T-helper 2 cell treated with Interferon-gamma antibody and Interleukin-4, amounts not matched to agents 100 ng/mL and 5 ng/mL, for 36 hours (primary cell): ENCODE results near the gene PITX1. TPM values are rescaled to one million over a fixed set of nuclear protein-coding genes. Genes with fewer than 3 reads are reported as not detected.
"Not testable (repeated sequence)": the region's sequence is repeated elsewhere in the genome, so short reads cannot be mapped to it uniquely, and the experiment has no call there.

Experiments used
- intact Hi-C: fragments of 100-400 bp; cut with micrococcal nuclease; formaldehyde crosslinking; loops from one replicate; pipeline ENCODE4 v1.15.1; 2023
- total RNA-seq: library from RNA; stranded (reverse); gene quantifications from 2 replicates; pipeline ENCODE4 v1.2.3, GENCODE V29; 2022

The PITX1 gene
- 0.41 TPM in 1 of 2 replicates, not detected in the other for total RNA-seq

DNA sequence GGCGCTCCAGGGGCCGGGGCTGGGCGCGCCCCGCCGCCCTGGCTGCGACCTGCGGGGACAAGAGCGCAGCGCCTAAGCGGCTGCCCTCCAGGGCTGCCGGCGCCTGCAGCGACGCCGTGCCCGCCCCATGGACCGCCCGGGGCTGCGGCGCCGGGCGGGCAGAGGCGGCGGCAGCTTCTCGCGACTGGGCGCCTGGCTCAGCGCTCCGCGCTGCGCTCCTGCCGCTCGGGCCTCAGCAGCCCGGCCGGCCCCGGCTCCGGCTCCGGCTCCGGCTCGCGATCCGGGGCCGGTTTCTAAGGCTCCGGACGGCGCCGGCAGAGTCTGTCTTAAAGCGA is at the start of gene PITX1:
Gene PITX1, minus strand, starts transcription at position 328 of the 335 bp plus-strand sequence. CDS start 347 bp downstream, outside the sequence.
- intact Hi-C loops: loop anchor here (5.0 to 10.0 kb wide), 4 partner anchors 69 to 503 kb away; partner anchors contain the start of genes CATSPER3 and NEUROG1

GRCh38 chr5:135083334-135083733 is 49.3 kb upstream of the PITX1 start:
- intact Hi-C loops: not testable (repeated sequence)

DNA sequence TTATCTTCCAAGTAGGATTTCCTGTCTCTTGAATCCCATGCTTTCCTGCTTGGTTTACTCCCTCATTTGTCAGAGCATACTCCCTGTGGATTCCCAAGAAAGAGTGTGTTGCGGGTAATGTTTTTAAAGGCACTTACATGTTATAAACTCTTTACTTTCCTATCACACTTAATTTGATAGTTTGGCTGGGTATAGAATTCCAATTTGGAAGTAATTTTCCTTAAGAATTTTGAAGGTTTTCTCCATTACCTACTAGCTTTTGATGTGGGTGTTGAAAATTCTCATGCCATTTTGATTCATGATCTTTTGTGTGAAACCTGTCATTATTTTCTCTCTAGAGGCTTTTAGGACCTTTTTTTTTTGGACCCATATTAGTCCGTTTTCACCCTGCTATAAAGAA is 47.2 kb upstream of the PITX1 start:
- intact Hi-C loops: no loop called here

- intact Hi-C loops: no loop called here
Observed at GRCh38 chr5:135079760-135080159, 45.7 kb upstream of the PITX1 start.

GRCh38 chr5:135079099-135079681 is 45.2 kb upstream of the PITX1 start:
- intact Hi-C loops: no loop called here

DNA sequence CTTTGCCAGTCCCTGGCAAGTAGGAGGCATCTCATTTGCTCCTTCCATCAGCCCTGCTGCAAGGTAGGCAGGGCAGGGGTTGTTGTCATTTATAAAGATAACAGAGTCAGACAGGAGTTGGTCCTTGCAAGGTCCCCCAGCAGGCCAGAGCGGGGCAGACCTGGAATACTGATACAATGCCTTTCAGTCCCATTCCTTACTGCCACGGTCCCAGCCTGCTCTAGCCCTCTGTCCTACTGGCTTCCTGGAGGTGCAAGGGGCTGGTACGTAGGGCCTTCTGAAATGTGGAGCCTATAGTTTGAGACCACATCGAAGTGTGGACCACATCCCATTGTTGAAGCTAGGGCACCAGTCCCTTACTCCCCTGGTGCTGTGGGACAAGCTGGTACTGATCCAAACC is 42.8 kb upstream of the PITX1 start:
- intact Hi-C loops: no loop called here

DNA sequence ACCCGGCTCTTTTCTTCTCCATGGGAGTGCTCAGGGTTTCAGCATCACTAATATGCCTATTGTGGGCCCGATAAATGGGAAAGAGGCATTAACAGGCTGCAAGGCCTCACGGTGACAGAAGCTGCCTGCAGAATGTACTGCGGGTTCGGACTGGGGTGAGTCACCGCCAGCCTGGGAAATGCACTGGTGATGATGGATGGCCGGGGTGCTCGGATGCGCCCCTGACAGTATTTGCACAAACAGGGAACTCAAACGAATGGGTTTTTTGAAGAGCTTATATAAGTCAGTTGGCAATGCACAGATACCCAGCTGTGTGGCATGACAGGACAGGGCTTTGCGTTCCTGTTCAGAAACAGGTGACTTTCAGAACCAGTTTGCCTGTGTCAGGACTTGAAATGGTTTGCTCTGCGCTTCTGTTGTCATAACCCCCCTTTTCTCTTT is 42.0 kb upstream of the PITX1 start:
- intact Hi-C loops: no loop called here

DNA sequence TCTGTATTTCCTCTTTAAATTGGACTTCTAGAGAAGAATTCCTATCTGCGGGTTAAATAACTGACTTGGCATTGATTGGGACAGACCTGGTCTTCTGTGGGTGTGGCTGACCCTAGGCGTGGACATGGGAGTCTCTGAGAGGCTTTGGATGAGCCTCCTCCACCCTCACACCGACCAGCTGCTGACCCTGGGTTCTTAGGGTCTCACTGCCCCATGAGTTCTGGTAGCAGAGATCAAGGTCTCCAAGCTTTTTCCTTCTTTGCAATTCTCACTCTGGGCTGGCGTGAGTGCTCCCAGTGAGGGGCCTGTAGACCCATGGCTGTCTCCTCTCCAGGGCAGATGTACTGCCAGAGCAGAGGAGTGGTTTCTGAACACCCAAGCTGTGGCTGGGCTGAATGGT is 41.6 kb upstream of the PITX1 start:
- intact Hi-C loops: no loop called here

GRCh38 chr5:135073761-135074345 is 39.8 kb upstream of the PITX1 start:
- intact Hi-C loops: no loop called here

GRCh38 chr5:135072387-135073281 is 38.6 kb upstream of the PITX1 start:
- intact Hi-C loops: no loop called here

DNA sequence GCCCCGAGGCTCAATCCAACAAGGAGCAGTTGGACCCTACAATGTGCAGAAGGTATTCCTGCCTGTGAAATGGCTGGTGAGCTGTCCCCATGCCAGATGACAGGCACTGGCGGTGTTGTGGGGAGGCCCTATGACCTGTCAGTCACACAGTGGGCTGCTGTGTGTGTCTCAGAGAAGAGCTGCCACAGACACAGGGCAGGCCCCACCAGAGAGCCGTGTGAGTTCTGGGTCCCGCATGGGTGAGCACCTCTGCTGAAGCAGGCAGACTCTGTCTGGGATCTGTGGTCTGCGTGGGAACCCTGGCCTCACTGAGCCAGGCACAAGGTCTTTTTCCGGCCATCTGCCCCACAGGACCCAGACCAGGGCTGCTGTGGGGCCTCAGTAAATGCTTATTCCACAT is 37.3 kb upstream of the PITX1 start:
- intact Hi-C loops: no loop called here

- intact Hi-C loops: no loop called here
Observed at GRCh38 chr5:135069895-135070657, 36.0 kb upstream of the PITX1 start.

GRCh38 chr5:135069016-135069770 is 35.2 kb upstream of the PITX1 start:
- intact Hi-C loops: no loop called here

DNA sequence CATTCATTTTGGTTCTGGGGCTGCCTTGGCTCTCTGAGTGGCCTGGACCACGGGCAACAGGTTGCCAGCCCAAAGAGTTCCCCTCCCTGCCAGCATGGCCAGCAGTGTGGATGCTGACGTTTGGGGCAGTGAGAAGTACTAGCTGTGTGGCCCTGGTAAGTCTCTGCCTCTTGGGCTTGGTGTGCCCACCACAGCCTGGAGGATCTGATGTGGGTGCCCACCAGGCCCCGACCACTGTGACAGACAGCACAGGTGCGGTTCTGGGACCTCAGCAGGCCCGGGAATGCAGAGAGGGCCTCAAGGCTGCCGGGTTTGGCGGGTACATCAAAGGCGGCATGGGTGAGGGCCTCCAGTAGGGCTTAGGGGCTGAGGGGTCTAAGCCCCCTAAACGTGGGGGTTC is 33.6 kb upstream of the PITX1 start:
- intact Hi-C loops: no loop called here

- intact Hi-C loops: no loop called here
Observed at GRCh38 chr5:135066781-135067180, 32.8 kb upstream of the PITX1 start.

DNA sequence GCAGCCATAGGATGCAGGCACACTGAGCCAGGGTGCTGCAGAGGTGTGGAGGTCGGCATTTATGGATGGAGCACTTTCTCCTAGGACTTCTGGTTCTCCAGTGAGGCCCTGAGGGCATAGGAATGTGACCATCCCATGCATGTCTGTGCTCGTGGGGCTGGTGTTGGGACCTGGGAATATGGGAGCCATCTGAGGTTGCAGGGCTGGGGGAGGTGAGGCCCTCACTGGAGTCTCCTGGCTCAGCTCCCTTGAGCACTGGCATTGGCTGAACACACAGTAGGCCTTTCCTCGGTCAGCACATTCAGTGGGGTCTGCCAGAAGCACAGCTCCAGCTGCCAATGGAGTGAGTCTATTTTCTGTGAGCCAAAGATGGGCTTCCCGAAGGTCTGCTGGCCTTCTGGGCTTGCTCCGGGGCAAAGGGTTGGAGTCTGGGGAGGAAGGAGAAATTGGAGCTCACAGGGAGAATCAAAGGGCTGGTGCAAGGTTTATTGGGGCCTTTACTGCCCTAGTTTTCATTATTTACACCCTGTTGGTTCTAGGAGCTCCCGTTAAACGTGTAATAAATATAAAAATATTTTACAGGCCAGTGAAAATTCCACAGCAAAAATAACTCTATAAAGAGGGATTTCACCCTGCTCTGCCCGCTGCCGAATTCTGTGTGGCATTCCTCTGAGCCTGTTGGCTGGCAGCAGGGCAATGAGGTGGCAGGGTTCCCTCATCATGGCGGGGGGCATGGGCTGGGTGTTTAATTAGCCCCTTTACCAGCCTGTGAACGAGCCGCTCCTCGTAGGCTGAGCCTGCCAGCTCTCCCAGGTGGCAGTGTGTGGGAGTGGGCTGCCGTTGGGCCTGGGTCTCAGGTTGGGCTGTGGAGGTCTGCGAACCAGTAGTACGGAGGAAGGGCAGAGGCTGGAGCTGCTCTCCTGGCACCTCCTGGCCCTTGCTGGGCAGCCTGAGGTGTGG is 31.6 kb upstream of the PITX1 start:
- intact Hi-C loops: no loop called here

- intact Hi-C loops: no loop called here
Observed at GRCh38 chr5:135064235-135064570, 30.2 kb upstream of the PITX1 start.

DNA sequence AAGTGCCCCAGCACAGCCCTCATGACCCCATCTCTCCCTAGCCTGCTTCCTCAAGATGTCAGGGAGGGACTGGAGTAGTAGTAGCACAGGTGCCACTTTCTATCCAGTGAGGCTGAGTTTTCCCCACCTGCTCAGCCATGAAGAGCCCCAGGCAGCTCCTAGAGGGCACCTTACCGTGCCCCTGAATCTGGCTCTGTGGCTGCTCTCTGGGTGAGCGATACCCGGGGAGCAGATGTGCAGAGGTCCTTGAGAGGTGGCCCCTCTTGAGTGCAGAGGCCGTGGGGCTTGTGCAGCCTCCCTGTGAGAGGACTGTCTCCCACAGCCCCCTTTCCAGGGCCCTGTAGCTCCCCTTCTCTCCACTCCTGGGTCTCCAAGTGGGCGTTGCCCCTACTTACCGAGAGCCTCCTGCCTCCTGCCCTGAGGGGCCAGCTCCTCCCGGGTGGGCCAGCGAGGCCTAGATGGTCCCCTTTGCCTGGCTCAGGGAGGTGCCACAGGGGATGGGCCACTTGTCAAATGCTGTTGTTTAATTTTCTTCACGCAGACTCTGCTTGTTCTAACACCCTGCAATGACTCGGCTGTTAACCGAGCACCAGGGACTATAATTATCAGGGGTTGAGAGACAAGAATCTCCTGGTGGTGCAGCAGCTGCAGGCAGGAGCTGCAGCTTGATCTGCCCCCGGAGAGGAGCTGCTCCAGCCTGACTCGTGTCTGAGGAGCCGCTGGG is 29.6 kb upstream of the PITX1 start:
- intact Hi-C loops: no loop called here

- intact Hi-C loops: no loop called here
Observed at GRCh38 chr5:135063056-135063445, 29.0 kb upstream of the PITX1 start.
